Osteocyte (in vitro differentiated cells): ENCODE data around the gene MTERF4. TPM values are rescaled to one million over a fixed set of nuclear protein-coding genes. Genes with fewer than 3 reads are reported as not detected.

ENCODE experiments used
- DNase-seq: peaks from one replicate; pipeline ENCODE4 v3.0.0; 2021; ENCODE audit warnings: mixed read lengths; ENCODE audit not compliant: unreplicated experiment; ENCODE audit errors: extremely low spot score
- H3K27ac Mint-ChIP-seq: one replicate; pipeline ENCODE4 v1.8.0; 2021; ENCODE audit warnings: mild to moderate bottlenecking, mixed read lengths; ENCODE audit not compliant: unreplicated experiment
- H3K27me3 Mint-ChIP-seq: one replicate; pipeline ENCODE4 v1.8.0; 2021; ENCODE audit warnings: mixed read lengths; ENCODE audit not compliant: unreplicated experiment
- H3K36me3 Mint-ChIP-seq: one replicate; pipeline ENCODE4 v1.8.0; 2021; ENCODE audit warnings: mixed read lengths; ENCODE audit not compliant: unreplicated experiment
- H3K4me1 Mint-ChIP-seq: one replicate; pipeline ENCODE4 v1.8.0; 2021; ENCODE audit warnings: mixed read lengths; ENCODE audit not compliant: unreplicated experiment
- H3K4me3 Mint-ChIP-seq: one replicate; pipeline ENCODE4 v1.8.0; 2021; ENCODE audit warnings: mild to moderate bottlenecking, moderate library complexity, mixed read lengths; ENCODE audit not compliant: unreplicated experiment
- H3K9me3 Mint-ChIP-seq: one replicate; pipeline ENCODE4 v1.8.0; 2021; ENCODE audit warnings: mixed read lengths; ENCODE audit not compliant: unreplicated experiment
- CTCF ChIP-seq: fragments of 200-600 bp; sonication (generic); IDR thresholded peaks from 2 replicates; pipeline ENCODE4 v1.5.0; 2021; ENCODE audit warnings: antibody characterized with exemption, mild to moderate bottlenecking, moderate library complexity
- total RNA-seq: library from RNA; stranded (reverse); gene quantifications from 2 replicates; pipeline ENCODE4 v1.2.1, GENCODE V29; 2021

The MTERF4 gene
- total RNA-seq, 1 donor from 2014 or later = 36.8 TPM

- Mint-ChIP-seq H3K4me3 (no peak overlapping the region), H3K27me3 (no peaks in the 10 kb centered on the region), H3K4me1 (no peaks in the 10 kb centered on the region), H3K9me3 (peaks cover 5% of the 10 kb centered on the region), H3K27ac (no peak overlapping the region), H3K36me3 (peaks cover 20% of the 10 kb centered on the region)
- no peak for TF ChIP-seq CTCF
- peak; percentile 75 for DNase-seq
Observed at GRCh38 chr2:241081643-241082340, 20.3 kb downstream of the MTERF4 start.

- H3K27me3 Mint-ChIP-seq = no peaks in the 10 kb centered on the region
- DNase-seq = peak; percentile 68
- H3K9me3 Mint-ChIP-seq = peaks cover 5% of the 10 kb centered on the region
- no peak overlapping the region for H3K27ac Mint-ChIP-seq
- no peaks in the 10 kb centered on the region for H3K4me1 Mint-ChIP-seq
- no peak for TF ChIP-seq CTCF
- H3K4me3 Mint-ChIP-seq = no peak overlapping the region
- peaks cover 15% of the 10 kb centered on the region for H3K36me3 Mint-ChIP-seq
Observed at GRCh38 chr2:241081190-241081642, 20.9 kb downstream of the MTERF4 start.

- Mint-ChIP-seq H3K36me3 (peaks cover 12% of the 10 kb centered on the region), H3K4me3 (no peak overlapping the region), H3K27me3 (no peaks in the 10 kb centered on the region), H3K9me3 (peaks cover 5% of the 10 kb centered on the region), H3K4me1 (no peaks in the 10 kb centered on the region), H3K27ac (no peak overlapping the region)
- DNase-seq = peak; percentile 84
- no peak for TF ChIP-seq CTCF
Observed at GRCh38 chr2:241080405-241081189, 21.5 kb downstream of the MTERF4 start.

- Mint-ChIP-seq H3K4me1 (no peaks in the 10 kb centered on the region), H3K27me3 (peaks cover 7% of the 10 kb centered on the region), H3K27ac (no peak overlapping the region), H3K9me3 (no peaks in the 10 kb centered on the region), H3K36me3 (peaks cover 4% of the 10 kb centered on the region), H3K4me3 (no peak overlapping the region)
- no peak for TF ChIP-seq CTCF
- DNase-seq = peak; percentile 57
Observed at GRCh38 chr2:241074901-241075540, 27.1 kb downstream of the MTERF4 start.
